A549 (cell line): Measurements from ENCODE around the gene SLC39A11. TPM values are rescaled to one million over a fixed set of nuclear protein-coding genes. Genes with fewer than 3 reads are reported as not detected.
A peak's percentile ranks its signal among the peaks of the same experiment; 100 is the strongest.

Experiments
- ATAC-seq, 2 experiments: fragments of 200-7000 bp in 1 of 2; fragments of >200 bp in 1 of 2; cut with Nextera tagmentation in 1 of 2; cut with Tn5 transposase in 1 of 2; 3 replicates each; pipeline versions ENCODE4 v1.8.0 to v1.9.1; 2018 to 2020; ENCODE audit warnings: mild to moderate bottlenecking in 1 of 2, moderate library complexity in 1 of 2
- CTCF ChIA-PET: fragments of 300-600 bp; sonication (Branson Sonifier 250); formaldehyde crosslinking; extraction: SDS; loops from one replicate; lab custom pipeline; 2021; ENCODE audit warnings: antibody characterized with exemption, inconsistent platforms; lab: Yijun Ruan, JAX
- POLR2A ChIA-PET: fragments of 350-600 bp; formaldehyde crosslinking; extraction: SDS; loops from one replicate; lab custom pipeline; 2021; ENCODE audit warnings: antibody characterized with exemption, inconsistent platforms; lab: Yijun Ruan, JAX
- DNase-seq, 2 experiments: peaks; one replicate each; pipeline versions ENCODE4 v3.0.0 to v3.0.0-alpha.2; 2011 to 2016; ENCODE audit warnings: low read depth in 1 of 2, low spot score in 1 of 2
- FAIRE-seq: peaks from 2 replicates; lab custom pipeline; 2011; peaks lifted over from hg19 to GRCh38; lab: Jason Lieb, UNC
- H3K27ac ChIP-seq, 2 experiments: fragments of >200 bp; sonication (Bioruptor Twin); formaldehyde crosslinking; 3 replicates each; pipeline ENCODE4 v1.5.1; 2016 to 2017
- H3K4me1 ChIP-seq: fragments of >200 bp; sonication (Bioruptor Twin); formaldehyde crosslinking; 3 replicates; pipeline ENCODE4 v1.6.1; 2016
- H3K4me2 ChIP-seq: fragments of >200 bp; sonication (Bioruptor Twin); formaldehyde crosslinking; 3 replicates; pipeline ENCODE4 v1.6.1; 2016
- H3K4me3 ChIP-seq: fragments of >200 bp; sonication (Bioruptor Twin); formaldehyde crosslinking; 3 replicates; pipeline ENCODE4 v1.5.1; 2016
- H3K9me3 ChIP-seq: fragments of >200 bp; sonication (Bioruptor Twin); formaldehyde crosslinking; 3 replicates; pipeline ENCODE4 v1.6.1; 2016
- CBX2 ChIP-seq: fragments of 200-600 bp; sonication (generic); IDR thresholded peaks from 2 replicates; pipeline ENCODE4 v1.6.1; 2016; ENCODE audit warnings: low read depth, mild to moderate bottlenecking, borderline replicate concordance
- CHD2 ChIP-seq: fragments of 150-350 bp; IDR thresholded peaks from 2 replicates; pipeline ENCODE4 v1.6.1; 2014; ENCODE audit warnings: low read length; ENCODE audit not compliant: partially characterized antibody
- EHF ChIP-seq: fragments of 250-450 bp; sonication (Bioruptor Pico); IDR thresholded peaks from 2 replicates; pipeline ENCODE4 v1.5.0; 2020; ENCODE audit warnings: mild to moderate bottlenecking
- EHMT2 ChIP-seq: fragments of 200-600 bp; sonication (generic); IDR thresholded peaks from 2 replicates; pipeline ENCODE4 v1.6.1; 2016; ENCODE audit warnings: antibody characterized with exemption, low read depth, mild to moderate bottlenecking, moderate library complexity
- HDAC2 ChIP-seq: fragments of 200-600 bp; sonication (generic); IDR thresholded peaks from 2 replicates; pipeline ENCODE4 v1.6.1; 2016
- HOXA7 ChIP-seq: fragments of 250-450 bp; sonication (Bioruptor Pico); IDR thresholded peaks from 2 replicates; pipeline ENCODE4 v1.5.0; 2020; ENCODE audit warnings: mild to moderate bottlenecking, moderate library complexity
- JUN ChIP-seq, 2 experiments: fragments of >200 bp; sonication (Bioruptor Twin); formaldehyde crosslinking; IDR thresholded peaks; 2 replicates in 1 of 2; 3 replicates in 1 of 2; pipeline ENCODE4 v1.6.1; 2016 to 2017
- KDM1A ChIP-seq: fragments of 200-600 bp; sonication (generic); IDR thresholded peaks from 2 replicates; pipeline ENCODE4 v1.6.1; 2016; ENCODE audit warnings: low read depth, mild to moderate bottlenecking
- KDM5A ChIP-seq: fragments of 200-600 bp; sonication (generic); IDR thresholded peaks from 2 replicates; pipeline ENCODE4 v1.6.1; 2016; ENCODE audit warnings: antibody characterized with exemption, mild to moderate bottlenecking
- MAFK ChIP-seq: fragments of 450-650 bp; IDR thresholded peaks from 2 replicates; pipeline ENCODE4 v1.6.1; 2014; ENCODE audit not compliant: partially characterized antibody
- MAZ ChIP-seq: fragments of 150-350 bp; IDR thresholded peaks from 2 replicates; pipeline ENCODE4 v1.6.1; 2014; ENCODE audit warnings: antibody characterized with exemption, low read depth, low read length, borderline replicate concordance
- NFE2L2 ChIP-seq: fragments of 150-350 bp; conservative IDR thresholded peaks from 2 replicates; pipeline ENCODE4 v1.6.1; 2014; ENCODE audit warnings: low read length
- NR3C1 ChIP-seq: fragments of >200 bp; sonication (Bioruptor Twin); formaldehyde crosslinking; IDR thresholded peaks from 3 replicates; pipeline ENCODE4 v1.6.1; 2017
- POLR2A ChIP-seq: IDR thresholded peaks from 2 replicates; pipeline ENCODE4 v1.6.1; 2012; ENCODE audit warnings: mild to moderate bottlenecking, low read length
- POLR2AphosphoS2 ChIP-seq: conservative IDR thresholded peaks from 2 replicates; pipeline ENCODE4 v1.6.1; 2012; ENCODE audit warnings: low read length, improper control_type of control experiment, inconsistent platforms
- RAD21 ChIP-seq, 2 experiments: fragments of >200 bp in 1 of 2; sonication (Bioruptor Twin) in 1 of 2; formaldehyde crosslinking in 1 of 2; IDR thresholded peaks in 1 of 2; conservative IDR thresholded peaks in 1 of 2; 2 replicates in 1 of 2; 3 replicates in 1 of 2; pipeline ENCODE4 v1.6.1; 2012 to 2018; ENCODE audit warnings: inconsistent platforms in 1 of 2
- RARB ChIP-seq: fragments of 250-450 bp; sonication (Bioruptor Pico); IDR thresholded peaks from 2 replicates; pipeline ENCODE4 v1.8.0; 2021; ENCODE audit warnings: mild to moderate bottlenecking, moderate library complexity
- RNF2 ChIP-seq: fragments of 200-600 bp; sonication (generic); IDR thresholded peaks from 2 replicates; pipeline ENCODE4 v1.6.1; 2016; ENCODE audit warnings: low read depth, mild to moderate bottlenecking, antibody characterized with exemption, moderate library complexity, borderline replicate concordance
- SMC3 ChIP-seq: fragments of >200 bp; sonication (Bioruptor Twin); formaldehyde crosslinking; IDR thresholded peaks from 3 replicates; pipeline ENCODE4 v1.6.1; 2018; ENCODE audit warnings: inconsistent platforms
- SREBF2 ChIP-seq: fragments of 450-650 bp; IDR thresholded peaks from 2 replicates; pipeline ENCODE4 v1.6.1; 2014; ENCODE audit warnings: mild to moderate bottlenecking, moderate library complexity
- ZC3H11A ChIP-seq: fragments of 450-650 bp; IDR thresholded peaks from 2 replicates; pipeline ENCODE4 v1.6.1; 2014; ENCODE audit warnings: antibody characterized with exemption, mild to moderate bottlenecking
- ZFP36 ChIP-seq: fragments of 450-650 bp; IDR thresholded peaks from 2 replicates; pipeline ENCODE4 v1.6.1; 2014; ENCODE audit warnings: borderline replicate concordance; ENCODE audit not compliant: partially characterized antibody
- WGBS: methylation state at CpG from one replicate; pipeline ENCODE4 v1.1.6; 2017; ENCODE audit errors: missing lambda C conversion rate; 5-methylcytosine and 5-hydroxymethylcytosine counted together
- polyA plus RNA-seq, 4 experiments: library from polyadenylated mRNA; depleted of rRNA in 3 of 4; stranded (reverse); fragments of >200 nt; fragmentation: RNase III in 1 of 4; extraction: RNeasy Plus Mini Kit Qiagen cat#74134 plus additional on column Dnase treatment in 1 of 4; gene quantifications; 2 replicates in 3 of 4; 3 replicates in 1 of 4; pipeline ENCODE4 v1.2.3, GENCODE V29; 2011 to 2017
- TF ChIP-seq, protein P1 (sequence below): IDR thresholded peaks from 2 replicates; pipeline ENCODE4 v1.6.1; 2012; ENCODE audit warnings: low read depth, borderline replicate concordance
- TF ChIP-seq, protein P2 (sequence below): fragments of 200-600 bp; sonication (generic); IDR thresholded peaks from 2 replicates; pipeline ENCODE4 v1.6.1; 2016; ENCODE audit warnings: antibody characterized with exemption, mild to moderate bottlenecking, moderate library complexity
- TF ChIP-seq, protein P3 (sequence below): IDR thresholded peaks from 2 replicates; pipeline ENCODE4 v1.6.1; 2012

The SLC39A11 gene
- polyA plus RNA-seq, 2 of the 4 experiments (the other 2 are of a cell fraction) = 18.4 to 25.2 TPM

DNA sequence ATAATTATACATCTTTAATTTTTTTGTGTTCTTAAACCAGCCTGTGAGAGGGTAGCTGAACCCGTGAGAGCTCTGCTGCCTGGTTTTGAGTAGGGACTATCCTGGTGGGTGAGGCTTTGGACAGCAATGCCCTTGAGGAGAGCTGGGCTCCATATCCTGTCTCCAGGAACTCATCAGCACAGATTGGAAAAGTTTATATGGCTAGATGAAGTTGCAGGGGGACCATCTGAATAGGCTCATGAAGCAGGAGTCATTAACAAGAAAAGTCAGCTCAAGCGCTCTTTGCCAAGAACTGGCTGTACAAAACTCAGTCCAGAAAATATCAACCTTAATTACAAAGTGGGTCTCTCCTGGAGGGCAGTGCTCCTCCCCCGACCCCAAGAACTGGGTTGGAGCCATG is 38.5 kb upstream of the SLC39A11 start:
- FAIRE-seq (no peak), DNase-seq (no peak), ATAC-seq (no peak)
- Histone ChIP-seq H3K9me3 (no peaks in the 10 kb centered on the region), H3K27ac (no peak overlapping the region), H3K4me2 (no peak overlapping the region), H3K4me1 (peaks cover 6% of the 10 kb centered on the region; the same call in 2 of the 3 replicates), H3K4me3 (no peak overlapping the region)
- no peak for TF ChIP-seq POLR2A
- ChIA-PET POLR2A (no interaction called here), CTCF (interaction anchor here (1.5 to 1.6 kb wide), 2 partner anchors 9 to 58 kb away, joined by 4 read pairs; no protein-coding TSS in a partner anchor)
- 76% methylated on average over 3 of the region's 3 CpGs for WGBS

DNA sequence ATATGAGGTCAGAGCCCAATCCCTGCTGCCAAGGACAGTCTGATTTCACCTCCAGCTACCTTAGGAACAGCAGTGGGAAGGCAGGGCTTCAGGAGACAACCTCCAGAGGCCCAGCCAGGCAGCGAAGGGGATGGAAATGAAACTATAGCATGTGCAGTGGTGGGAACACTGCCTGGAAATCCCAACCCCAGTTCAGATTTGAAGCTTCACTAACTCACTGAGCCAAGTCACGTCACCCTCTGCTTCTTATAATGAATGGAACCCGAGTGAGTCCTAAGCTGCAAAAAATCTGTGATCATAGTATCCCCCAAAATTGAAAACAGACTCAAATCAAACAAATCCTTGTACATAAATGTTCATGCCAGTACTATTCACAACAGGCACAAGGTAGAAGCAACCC is 36.0 kb upstream of the SLC39A11 start:
- H3K9me3 ChIP-seq = no peaks in the 10 kb centered on the region
- CTCF ChIA-PET = interaction anchor here (0.7 kb wide), 1 partner anchor 239 kb away, joined by 3 read pairs; no protein-coding TSS in a partner anchor
- peaks cover 6% of the 10 kb centered on the region; the same call in 2 of the 3 replicates for H3K4me1 ChIP-seq
- FAIRE-seq (no peak), DNase-seq (no peak), ATAC-seq (no peak)
- no peak for TF ChIP-seq SREBF2
- TF ChIP-seq, protein P1, sequence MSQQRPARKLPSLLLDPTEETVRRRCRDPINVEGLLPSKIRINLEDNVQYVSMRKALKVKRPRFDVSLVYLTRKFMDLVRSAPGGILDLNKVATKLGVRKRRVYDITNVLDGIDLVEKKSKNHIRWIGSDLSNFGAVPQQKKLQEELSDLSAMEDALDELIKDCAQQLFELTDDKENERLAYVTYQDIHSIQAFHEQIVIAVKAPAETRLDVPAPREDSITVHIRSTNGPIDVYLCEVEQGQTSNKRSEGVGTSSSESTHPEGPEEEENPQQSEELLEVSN = no peak
- TF ChIP-seq JUN (IDR thresholded peaks at IDR 0.05) = no peak
- TF ChIP-seq RNF2 = no peak
- TF ChIP-seq RARB = no peak
- TF ChIP-seq HDAC2 = no peak
- no peak for TF ChIP-seq CBX2
- no peak for TF ChIP-seq RAD21 (conservative IDR thresholded peaks at IDR 0.05 in 1 of 2, IDR thresholded peaks at IDR 0.05 in 1 of 2)
- TF ChIP-seq, protein P2, sequence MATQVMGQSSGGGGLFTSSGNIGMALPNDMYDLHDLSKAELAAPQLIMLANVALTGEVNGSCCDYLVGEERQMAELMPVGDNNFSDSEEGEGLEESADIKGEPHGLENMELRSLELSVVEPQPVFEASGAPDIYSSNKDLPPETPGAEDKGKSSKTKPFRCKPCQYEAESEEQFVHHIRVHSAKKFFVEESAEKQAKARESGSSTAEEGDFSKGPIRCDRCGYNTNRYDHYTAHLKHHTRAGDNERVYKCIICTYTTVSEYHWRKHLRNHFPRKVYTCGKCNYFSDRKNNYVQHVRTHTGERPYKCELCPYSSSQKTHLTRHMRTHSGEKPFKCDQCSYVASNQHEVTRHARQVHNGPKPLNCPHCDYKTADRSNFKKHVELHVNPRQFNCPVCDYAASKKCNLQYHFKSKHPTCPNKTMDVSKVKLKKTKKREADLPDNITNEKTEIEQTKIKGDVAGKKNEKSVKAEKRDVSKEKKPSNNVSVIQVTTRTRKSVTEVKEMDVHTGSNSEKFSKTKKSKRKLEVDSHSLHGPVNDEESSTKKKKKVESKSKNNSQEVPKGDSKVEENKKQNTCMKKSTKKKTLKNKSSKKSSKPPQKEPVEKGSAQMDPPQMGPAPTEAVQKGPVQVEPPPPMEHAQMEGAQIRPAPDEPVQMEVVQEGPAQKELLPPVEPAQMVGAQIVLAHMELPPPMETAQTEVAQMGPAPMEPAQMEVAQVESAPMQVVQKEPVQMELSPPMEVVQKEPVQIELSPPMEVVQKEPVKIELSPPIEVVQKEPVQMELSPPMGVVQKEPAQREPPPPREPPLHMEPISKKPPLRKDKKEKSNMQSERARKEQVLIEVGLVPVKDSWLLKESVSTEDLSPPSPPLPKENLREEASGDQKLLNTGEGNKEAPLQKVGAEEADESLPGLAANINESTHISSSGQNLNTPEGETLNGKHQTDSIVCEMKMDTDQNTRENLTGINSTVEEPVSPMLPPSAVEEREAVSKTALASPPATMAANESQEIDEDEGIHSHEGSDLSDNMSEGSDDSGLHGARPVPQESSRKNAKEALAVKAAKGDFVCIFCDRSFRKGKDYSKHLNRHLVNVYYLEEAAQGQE = no peak
- no peak for TF ChIP-seq KDM5A
- TF ChIP-seq ZFP36 = no peak
- no peak for TF ChIP-seq POLR2AphosphoS2
- no peak for TF ChIP-seq NFE2L2
- no peak for TF ChIP-seq EHMT2
- TF ChIP-seq HOXA7 = no peak
- TF ChIP-seq CHD2 = no peak
- TF ChIP-seq KDM1A = no peak
- H3K4me2 ChIP-seq = no peak overlapping the region
- 72% methylated on average over 3 of the region's 3 CpGs for WGBS
- H3K27ac ChIP-seq = no peak overlapping the region
- POLR2A ChIA-PET = no interaction called here
- no peak overlapping the region for H3K4me3 ChIP-seq

DNA sequence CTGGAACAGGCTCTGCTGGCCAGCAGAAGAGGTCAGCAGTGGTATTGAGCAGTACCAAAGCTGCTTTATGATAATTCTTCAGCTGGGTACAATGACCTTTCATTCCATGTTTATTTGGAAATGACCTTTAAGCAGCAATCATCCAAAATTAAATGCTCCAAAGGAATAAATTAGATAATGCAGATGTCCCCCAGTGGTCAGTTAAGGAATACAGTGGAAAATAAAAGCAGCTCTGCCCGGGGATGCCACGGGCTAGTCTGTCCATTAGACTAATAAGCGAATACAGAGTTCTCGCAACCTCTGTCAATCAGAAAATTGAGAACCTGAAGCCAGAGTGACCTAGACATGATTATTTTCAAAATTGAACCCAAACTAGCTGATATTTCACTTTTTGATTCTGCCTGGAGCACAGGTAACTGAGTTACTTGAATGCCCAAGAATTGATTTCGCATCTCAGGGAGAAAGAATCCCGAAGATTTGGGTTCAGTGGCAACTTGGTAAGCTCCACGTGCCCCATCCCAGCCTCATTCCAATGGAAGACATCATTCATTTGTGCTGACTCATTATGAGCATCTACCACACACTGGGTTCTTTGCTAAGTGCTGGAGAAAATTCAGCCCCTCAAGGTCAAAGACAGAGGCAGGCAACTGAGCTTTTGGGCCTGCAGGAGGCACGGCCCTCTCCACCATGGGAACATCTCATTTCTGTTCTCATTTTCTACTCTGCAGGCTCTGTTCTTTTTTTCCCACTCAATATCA is 34.4 kb upstream of the SLC39A11 start:
- Histone ChIP-seq H3K9me3 (no peaks in the 10 kb centered on the region), H3K4me1 (peaks cover 6% of the 10 kb centered on the region; the same call in 2 of the 3 replicates), H3K4me2 (0 out of 3 replicates have a peak overlapping the region, but pooled peaks have one; percentile 1), H3K27ac (peak overlapping the region in 1 of 2 experiments; percentile 3; a peak in 1 of 6 replicates)
- CTCF ChIA-PET = interaction anchor here (0.7 to 1.3 kb wide), 2 partner anchors 16 to 21 kb away, joined by 3 read pairs; no protein-coding TSS in a partner anchor
- ATAC-seq (peak in 1 of 2 experiments; percentile 42; a peak in 1 of 6 replicates), FAIRE-seq (no peak), DNase-seq (peak in 1 of 2 experiments; percentile 20)
- WGBS = 70% methylated on average over 8 of the region's 8 CpGs
- TF ChIP-seq NFE2L2 = peak; percentile 38; the same call in 1 of the 2 replicates
- no peak for TF ChIP-seq HOXA7
- TF ChIP-seq NR3C1 = no peak
- TF ChIP-seq SMC3 = no peak
- TF ChIP-seq ZC3H11A = no peak
- peak; percentile 83 for TF ChIP-seq MAFK
- TF ChIP-seq MAZ = no peak
- TF ChIP-seq EHF (CRISPR knock-in tag) = no peak
- TF ChIP-seq, protein P3, sequence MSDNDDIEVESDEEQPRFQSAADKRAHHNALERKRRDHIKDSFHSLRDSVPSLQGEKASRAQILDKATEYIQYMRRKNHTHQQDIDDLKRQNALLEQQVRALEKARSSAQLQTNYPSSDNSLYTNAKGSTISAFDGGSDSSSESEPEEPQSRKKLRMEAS = no peak
- TF ChIP-seq, all 56 proteins: peak for 2
- no peak overlapping the region for H3K4me3 ChIP-seq
- POLR2A ChIA-PET = no interaction called here
